Smooth muscle cell (in vitro differentiated cells): Measurements from ENCODE around the gene RGL1. TPM values are rescaled to one million over a fixed set of nuclear protein-coding genes. Genes with fewer than 3 reads are reported as not detected.
A peak's percentile ranks its signal among the peaks of the same experiment; 100 is the strongest.

Source experiments
- DNase-seq: peaks from one replicate; lab custom pipeline; 2025; ENCODE audit not compliant: unreplicated experiment; lab: John Stamatoyannopoulos, UW
- H2AFZ ChIP-seq: fragments of 200-600 bp; sonication (generic); 2 replicates; pipeline ENCODE4 v1.6.0; 2016; ENCODE audit warnings: antibody characterized with exemption, low read depth, mild to moderate bottlenecking
- H3F3A ChIP-seq: fragments of 200-600 bp; sonication (generic); 2 replicates; pipeline ENCODE4 v1.6.0; 2017; ENCODE audit warnings: antibody characterized with exemption, low read depth
- H3K27ac ChIP-seq: fragments of 200-600 bp; sonication (generic); 2 replicates; pipeline ENCODE4 v1.5.1; 2016; ENCODE audit warnings: low read depth, mild to moderate bottlenecking
- H3K27me3 ChIP-seq: fragments of 200-600 bp; sonication (generic); 2 replicates; pipeline ENCODE4 v1.6.1; 2016; ENCODE audit warnings: low read depth, mild to moderate bottlenecking
- H3K36me3 ChIP-seq: fragments of 200-600 bp; sonication (generic); 2 replicates; pipeline ENCODE4 v1.5.1; 2016; ENCODE audit warnings: low read depth
- H3K4me1 ChIP-seq: fragments of 200-600 bp; sonication (generic); 2 replicates; pipeline ENCODE4 v1.5.1; 2016; ENCODE audit warnings: low read depth
- H3K4me2 ChIP-seq: fragments of 200-600 bp; sonication (generic); 2 replicates; pipeline ENCODE4 v1.6.0; 2016; ENCODE audit warnings: mild to moderate bottlenecking
- H3K4me3 ChIP-seq: fragments of 200-600 bp; sonication (generic); 2 replicates; pipeline ENCODE4 v1.5.1; 2016; ENCODE audit warnings: mild to moderate bottlenecking
- H3K79me2 ChIP-seq: fragments of 200-600 bp; sonication (generic); 2 replicates; pipeline ENCODE4 v1.6.0; 2016; ENCODE audit warnings: low read depth, mild to moderate bottlenecking
- H3K9ac ChIP-seq: fragments of 200-600 bp; sonication (generic); 2 replicates; pipeline ENCODE4 v1.6.0; 2016; ENCODE audit warnings: low read depth
- H3K9me3 ChIP-seq: fragments of 200-600 bp; sonication (generic); replicated peaks from 2 replicates; pipeline ENCODE4 v1.5.1; 2016; ENCODE audit warnings: low read depth
- H4K20me1 ChIP-seq: fragments of 200-600 bp; sonication (generic); 2 replicates; pipeline ENCODE4 v1.6.0; 2016; ENCODE audit warnings: low read depth
- WGBS: methylation state at CpG from one replicate; pipeline ENCODE4 v1.1.7; 2016; ENCODE audit warnings: low lambda C conversion rate; 5-methylcytosine and 5-hydroxymethylcytosine counted together
- polyA plus RNA-seq: library from polyadenylated mRNA; unstranded; fragments of >200 nt; fragmentation: Nextera tagmentation; extraction: Ambion mirVana; gene quantifications from 2 replicates; pipeline ENCODE4 v1.2.1, GENCODE V29; 2016
- total RNA-seq: library from RNA; depleted of rRNA; stranded (reverse); fragments of >200 nt; gene quantifications from 2 replicates; pipeline ENCODE4 v1.2.3, GENCODE V29; 2014
- TF ChIP-seq, protein P1 (sequence below): fragments of 200-600 bp; sonication (generic); IDR thresholded peaks from 2 replicates; pipeline ENCODE4 v1.5.1; 2017; ENCODE audit warnings: borderline replicate concordance, mild to moderate bottlenecking, antibody characterized with exemption; ENCODE audit not compliant: insufficient read depth, poor library complexity, severe bottlenecking

The RGL1 gene
- total and polyA plus RNA-seq, 2 experiments from 2014 or later = 21.1 to 21.4 TPM

DNA sequence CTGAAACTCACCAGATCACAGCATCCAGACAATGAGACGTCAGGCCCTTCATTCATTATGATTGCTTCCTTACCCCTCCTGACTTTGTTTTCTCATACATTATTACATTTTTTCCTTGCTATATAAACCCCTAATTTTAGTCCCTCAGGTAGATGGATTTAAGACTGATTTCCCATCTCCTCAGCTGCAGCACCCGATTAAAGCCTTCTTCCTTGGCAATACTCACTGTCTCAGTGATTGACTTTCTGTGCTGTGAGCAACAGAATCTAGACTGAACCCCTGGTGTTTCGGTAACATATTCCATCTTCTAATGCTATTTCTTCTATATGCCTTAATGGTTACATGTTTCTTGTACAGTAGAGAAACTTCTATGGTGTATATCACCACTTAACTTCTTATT lies 30.0 kb upstream of the RGL1 start:
- H4K20me1 ChIP-seq = no peaks in the 10 kb centered on the region
- no peaks in the 10 kb centered on the region for H3K36me3 ChIP-seq
- H3K4me3 ChIP-seq = no peak overlapping the region
- no peaks in the 10 kb centered on the region for H3K27me3 ChIP-seq
- 97% methylated on average over 3 of the region's 3 CpGs for WGBS
- TF ChIP-seq, protein P1, sequence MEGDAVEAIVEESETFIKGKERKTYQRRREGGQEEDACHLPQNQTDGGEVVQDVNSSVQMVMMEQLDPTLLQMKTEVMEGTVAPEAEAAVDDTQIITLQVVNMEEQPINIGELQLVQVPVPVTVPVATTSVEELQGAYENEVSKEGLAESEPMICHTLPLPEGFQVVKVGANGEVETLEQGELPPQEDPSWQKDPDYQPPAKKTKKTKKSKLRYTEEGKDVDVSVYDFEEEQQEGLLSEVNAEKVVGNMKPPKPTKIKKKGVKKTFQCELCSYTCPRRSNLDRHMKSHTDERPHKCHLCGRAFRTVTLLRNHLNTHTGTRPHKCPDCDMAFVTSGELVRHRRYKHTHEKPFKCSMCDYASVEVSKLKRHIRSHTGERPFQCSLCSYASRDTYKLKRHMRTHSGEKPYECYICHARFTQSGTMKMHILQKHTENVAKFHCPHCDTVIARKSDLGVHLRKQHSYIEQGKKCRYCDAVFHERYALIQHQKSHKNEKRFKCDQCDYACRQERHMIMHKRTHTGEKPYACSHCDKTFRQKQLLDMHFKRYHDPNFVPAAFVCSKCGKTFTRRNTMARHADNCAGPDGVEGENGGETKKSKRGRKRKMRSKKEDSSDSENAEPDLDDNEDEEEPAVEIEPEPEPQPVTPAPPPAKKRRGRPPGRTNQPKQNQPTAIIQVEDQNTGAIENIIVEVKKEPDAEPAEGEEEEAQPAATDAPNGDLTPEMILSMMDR = no peak
- DNase-seq = no peak
- no peaks in the 10 kb centered on the region for H3K9me3 ChIP-seq
- H2AFZ ChIP-seq = no peak overlapping the region
- no peaks in the 10 kb centered on the region for H3K4me1 ChIP-seq
- H3K9ac ChIP-seq = no peak overlapping the region
- no peaks in the 10 kb centered on the region for H3F3A ChIP-seq
- H3K79me2 ChIP-seq = no peaks in the 10 kb centered on the region
- H3K4me2 ChIP-seq = no peak overlapping the region
- H3K27ac ChIP-seq = no peak overlapping the region

DNA sequence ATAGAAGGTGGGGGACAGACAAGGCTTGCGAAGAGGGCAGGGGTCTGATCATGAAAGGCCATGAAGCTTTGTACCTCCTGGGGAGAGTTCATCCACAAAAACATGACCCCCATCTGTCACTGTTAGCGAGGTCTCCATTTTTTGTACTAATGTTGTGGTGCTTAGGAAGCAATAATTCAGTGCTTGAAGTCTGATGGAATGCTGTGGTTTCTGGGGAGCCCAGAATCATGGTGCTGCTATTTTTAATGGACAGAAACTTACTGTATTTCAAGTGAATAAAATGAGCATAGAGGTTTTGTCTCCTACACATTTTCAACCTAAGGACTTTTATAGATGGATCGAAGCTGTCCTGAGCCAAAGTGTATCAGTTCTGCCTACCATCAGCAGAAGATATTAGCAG lies 28.2 kb upstream of the RGL1 start:
- Histone ChIP-seq H3K4me2 (peak overlapping the region; percentile 17), H4K20me1 (no peaks in the 10 kb centered on the region), H3K79me2 (no peaks in the 10 kb centered on the region), H3F3A (no peaks in the 10 kb centered on the region), H3K36me3 (no peaks in the 10 kb centered on the region), H3K27me3 (no peaks in the 10 kb centered on the region), H2AFZ (no peak overlapping the region), H3K27ac (peak overlapping the region; percentile 50), H3K4me3 (no peak overlapping the region), H3K9me3 (no peaks in the 10 kb centered on the region), H3K4me1 (no peaks in the 10 kb centered on the region), H3K9ac (no peak overlapping the region)
- TF ChIP-seq, protein P1 = no peak
- DNase-seq = no peak
- 67% methylated on average over 3 of the region's 3 CpGs for WGBS

DNA sequence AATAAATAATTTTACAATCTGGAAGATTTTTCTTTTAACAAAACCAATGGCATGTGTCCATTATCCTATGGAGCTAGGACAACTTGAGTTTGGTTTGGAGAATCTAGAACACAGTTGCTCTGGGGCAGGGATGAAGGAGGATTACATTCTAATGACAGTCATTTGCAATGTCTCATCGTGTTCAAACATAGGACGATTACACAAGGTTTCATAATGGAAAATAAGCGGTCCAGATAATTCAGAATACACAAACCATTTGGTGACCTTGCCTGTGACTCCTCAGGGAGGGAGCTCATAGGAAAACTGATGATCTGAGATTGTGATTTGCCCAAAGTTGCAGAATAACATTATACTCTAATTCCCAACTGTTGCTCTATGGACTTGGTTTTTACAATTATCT lies 27.6 kb upstream of the RGL1 start:
- Histone ChIP-seq H3F3A (no peaks in the 10 kb centered on the region), H2AFZ (no peak overlapping the region), H3K27ac (peak overlapping the region; percentile 50), H3K9ac (no peak overlapping the region), H3K27me3 (no peaks in the 10 kb centered on the region), H3K79me2 (no peaks in the 10 kb centered on the region), H3K4me1 (no peaks in the 10 kb centered on the region), H4K20me1 (no peaks in the 10 kb centered on the region), H3K4me3 (no peak overlapping the region), H3K4me2 (peak overlapping the region; percentile 17), H3K9me3 (no peaks in the 10 kb centered on the region), H3K36me3 (no peaks in the 10 kb centered on the region)
- TF ChIP-seq, protein P1 = no peak
- WGBS = 36% methylated on average over 3 of the region's 3 CpGs
- no peak for DNase-seq

DNA sequence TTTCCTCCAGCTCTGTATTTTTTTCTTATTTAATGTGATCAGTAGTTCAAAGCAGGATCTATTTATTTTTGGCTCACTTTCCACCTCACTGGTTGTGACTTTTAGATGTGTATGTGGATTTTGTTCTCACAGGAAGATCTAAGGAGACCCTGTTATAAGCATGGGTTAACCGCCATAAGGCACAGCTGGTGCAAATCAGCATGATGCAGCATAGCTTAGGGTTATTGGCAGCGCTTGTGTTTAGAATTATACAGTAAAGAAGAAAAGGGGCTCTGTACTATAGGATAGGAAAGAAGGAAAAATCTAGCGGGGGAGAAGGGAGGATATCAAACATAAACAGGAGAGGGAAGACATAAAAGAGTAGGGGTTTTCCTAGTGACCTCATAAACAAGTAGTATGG lies 26.9 kb upstream of the RGL1 start:
- no peaks in the 10 kb centered on the region for H3K36me3 ChIP-seq
- H4K20me1 ChIP-seq = no peaks in the 10 kb centered on the region
- H3K9ac ChIP-seq = no peak overlapping the region
- TF ChIP-seq, protein P1 = no peak
- H3K27ac ChIP-seq = peak overlapping the region; percentile 13
- H3K4me3 ChIP-seq = no peak overlapping the region
- no peaks in the 10 kb centered on the region for H3F3A ChIP-seq
- H3K9me3 ChIP-seq = no peaks in the 10 kb centered on the region
- no peak for DNase-seq
- WGBS = 51% methylated on average over 3 of the region's 3 CpGs
- H2AFZ ChIP-seq = no peak overlapping the region
- H3K4me2 ChIP-seq = peak overlapping the region; percentile 17
- no peaks in the 10 kb centered on the region for H3K27me3 ChIP-seq
- no peaks in the 10 kb centered on the region for H3K4me1 ChIP-seq
- H3K79me2 ChIP-seq = no peaks in the 10 kb centered on the region
